Epithelial cell of esophagus (primary cell): ENCODE data around the gene LIMCH1.

Experiments
- DNase-seq: peaks from one replicate; pipeline ENCODE4 v3.0.0; 2010; ENCODE audit warnings: low read depth
- H3K4me3 ChIP-seq: 2 replicates; pipeline ENCODE4 v1.5.1; 2011; ENCODE audit warnings: mild to moderate bottlenecking, low read length, control low read depth
- TF ChIP-seq, protein P1 (sequence below): IDR thresholded peaks from 2 replicates; pipeline ENCODE4 v1.5.1; 2011; ENCODE audit warnings: low read depth, mild to moderate bottlenecking, low read length, control low read depth, inconsistent platforms; ENCODE audit not compliant: insufficient read depth; ENCODE audit errors: missing control alignments

The LIMCH1 gene

DNA sequence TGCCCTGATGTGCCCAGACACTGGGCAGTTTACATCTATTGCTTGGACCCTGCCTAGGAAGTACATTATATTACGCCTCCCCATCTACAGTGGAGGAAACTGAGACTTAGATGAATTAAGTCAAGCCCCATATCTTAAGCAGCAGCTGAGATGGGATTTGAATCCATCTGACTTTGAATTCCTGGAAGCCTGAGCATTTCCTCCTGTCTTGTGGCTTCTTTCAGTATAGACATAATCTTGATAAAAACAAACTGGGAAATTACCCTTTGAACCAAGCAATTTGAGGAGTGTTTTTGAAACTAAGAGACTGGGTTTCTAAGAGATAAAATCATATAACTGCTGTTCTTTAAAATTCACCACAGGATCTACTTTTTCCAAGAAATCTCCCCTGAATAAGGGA is 18.6 kb downstream of the LIMCH1 start:
- TF ChIP-seq, protein P1, sequence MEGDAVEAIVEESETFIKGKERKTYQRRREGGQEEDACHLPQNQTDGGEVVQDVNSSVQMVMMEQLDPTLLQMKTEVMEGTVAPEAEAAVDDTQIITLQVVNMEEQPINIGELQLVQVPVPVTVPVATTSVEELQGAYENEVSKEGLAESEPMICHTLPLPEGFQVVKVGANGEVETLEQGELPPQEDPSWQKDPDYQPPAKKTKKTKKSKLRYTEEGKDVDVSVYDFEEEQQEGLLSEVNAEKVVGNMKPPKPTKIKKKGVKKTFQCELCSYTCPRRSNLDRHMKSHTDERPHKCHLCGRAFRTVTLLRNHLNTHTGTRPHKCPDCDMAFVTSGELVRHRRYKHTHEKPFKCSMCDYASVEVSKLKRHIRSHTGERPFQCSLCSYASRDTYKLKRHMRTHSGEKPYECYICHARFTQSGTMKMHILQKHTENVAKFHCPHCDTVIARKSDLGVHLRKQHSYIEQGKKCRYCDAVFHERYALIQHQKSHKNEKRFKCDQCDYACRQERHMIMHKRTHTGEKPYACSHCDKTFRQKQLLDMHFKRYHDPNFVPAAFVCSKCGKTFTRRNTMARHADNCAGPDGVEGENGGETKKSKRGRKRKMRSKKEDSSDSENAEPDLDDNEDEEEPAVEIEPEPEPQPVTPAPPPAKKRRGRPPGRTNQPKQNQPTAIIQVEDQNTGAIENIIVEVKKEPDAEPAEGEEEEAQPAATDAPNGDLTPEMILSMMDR, result no peak
- no peak for DNase-seq
- no peak overlapping the region for H3K4me3 ChIP-seq

DNA sequence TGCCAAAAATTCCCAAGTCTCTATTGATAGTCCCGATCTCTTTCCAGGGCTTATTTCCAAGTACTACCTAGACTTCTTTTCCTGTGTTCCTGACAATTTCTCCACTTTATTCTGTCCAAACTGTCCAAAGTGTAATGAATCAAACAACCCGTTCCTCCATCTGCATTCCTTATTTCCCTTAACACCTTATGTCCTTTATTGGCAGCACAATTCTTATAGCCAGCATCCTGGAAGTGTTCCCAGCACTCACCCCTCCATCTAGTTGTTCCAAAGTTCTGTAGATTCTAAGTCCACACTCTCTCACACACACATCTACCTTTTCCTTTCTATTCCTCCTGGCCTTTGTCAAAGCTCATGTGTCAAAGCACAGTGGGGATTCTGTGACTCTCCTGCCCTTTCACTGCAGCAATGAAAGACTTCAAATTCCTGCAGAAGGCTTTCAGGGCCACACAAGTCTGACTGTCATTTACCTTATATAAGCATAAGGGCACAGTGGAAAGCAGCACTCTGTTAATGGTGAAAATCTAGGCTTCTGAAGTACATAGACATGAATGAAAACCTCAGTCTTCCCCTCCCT is 22.1 kb downstream of the LIMCH1 start:
- TF ChIP-seq, protein P1, result no peak

DNA sequence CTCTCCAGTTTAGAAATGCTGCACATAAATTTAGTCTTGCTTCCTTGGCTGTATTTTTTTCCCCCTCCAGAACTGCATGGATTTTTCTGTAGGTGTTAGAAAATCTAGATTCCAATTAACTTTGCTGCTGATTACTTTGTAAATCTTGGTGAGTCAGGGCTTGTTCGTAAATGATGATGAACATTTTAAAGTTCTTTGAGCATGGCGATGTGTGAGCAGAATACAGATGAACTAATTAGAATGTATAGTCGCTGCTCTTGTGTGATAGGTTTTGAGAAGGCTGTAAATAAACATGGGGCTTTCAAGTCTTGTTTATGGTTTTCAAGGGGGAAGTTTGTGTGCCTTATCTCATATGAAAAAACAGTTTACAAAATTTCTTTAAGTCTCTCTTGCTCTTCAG is 23.3 kb downstream of the LIMCH1 start:
- H3K4me3 ChIP-seq, result no peak overlapping the region
- DNase-seq, result no peak
- TF ChIP-seq, protein P1, result no peak

More for the DNA sequence above, 22.1 kb downstream of the LIMCH1 start:
- DNase-seq, result no peak
- no peak overlapping the region for H3K4me3 ChIP-seq

DNA sequence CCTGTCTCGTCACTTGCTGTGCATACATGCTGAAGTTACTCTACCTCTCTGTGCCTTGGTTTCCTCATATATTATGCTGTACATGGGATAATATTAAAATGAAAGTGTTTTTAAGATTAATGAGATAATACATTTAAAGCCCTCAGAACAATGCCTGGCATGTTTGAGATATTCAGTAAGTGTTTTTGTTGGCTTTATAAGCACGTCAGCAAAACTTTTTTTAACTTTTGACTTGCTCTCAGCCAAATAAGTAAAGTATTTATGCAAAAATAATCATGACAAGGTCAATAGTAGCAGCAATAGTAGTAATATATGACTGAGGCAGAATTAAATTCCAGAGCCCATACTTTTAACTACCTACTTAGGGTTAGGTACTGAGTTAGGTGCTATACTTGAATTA is 29.2 kb downstream of the LIMCH1 start:
- no peak for DNase-seq
- no peak overlapping the region for H3K4me3 ChIP-seq
- TF ChIP-seq, protein P1, result no peak

DNA sequence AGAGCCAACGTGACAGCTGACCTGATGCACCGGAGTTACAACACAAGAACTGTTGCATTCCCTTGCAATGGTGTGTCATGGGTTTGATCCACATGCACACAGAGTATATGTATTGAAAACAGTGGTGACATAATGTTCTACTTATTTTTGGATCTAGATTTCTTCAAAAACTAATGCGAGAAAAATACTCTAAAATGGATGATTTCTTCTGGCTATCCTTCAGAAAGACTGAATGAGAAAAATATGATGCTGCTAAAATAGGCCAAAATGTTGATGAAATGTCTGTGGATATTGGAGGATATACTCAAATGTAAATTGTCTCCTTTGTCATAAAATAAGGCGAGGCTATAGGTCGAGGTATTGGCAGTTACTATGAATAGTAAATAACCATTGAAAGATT is 30.4 kb downstream of the LIMCH1 start:
- H3K4me3 ChIP-seq, result no peak overlapping the region
- TF ChIP-seq, protein P1, result no peak
- no peak for DNase-seq

GRCh38 chr4:41569961-41570360 is 32.0 kb downstream of the LIMCH1 start:
- no peak overlapping the region for H3K4me3 ChIP-seq
- no peak for DNase-seq
- TF ChIP-seq, protein P1, result no peak

DNA sequence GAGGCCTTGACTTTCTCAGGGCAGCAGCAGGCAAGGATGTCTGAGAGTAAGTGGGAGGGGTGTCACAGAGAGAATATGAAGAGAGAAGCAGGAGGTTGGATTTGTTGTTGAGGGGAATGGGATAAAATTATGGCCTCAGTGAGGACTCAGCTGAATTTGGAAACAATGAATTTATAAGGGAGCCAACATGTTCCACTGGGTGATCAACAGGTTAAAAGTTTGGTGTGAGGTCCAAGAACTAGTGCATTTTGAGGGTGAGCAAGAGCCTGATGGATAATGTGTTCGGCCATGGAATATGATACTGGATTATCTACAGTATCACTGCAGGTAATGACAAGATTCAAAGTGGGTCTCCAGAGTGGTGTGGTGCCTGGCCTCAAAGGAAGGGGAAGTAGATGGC is 33.5 kb downstream of the LIMCH1 start:
- TF ChIP-seq, protein P1, result no peak
- DNase-seq, result no peak
- H3K4me3 ChIP-seq, result no peak overlapping the region
